Loucy (cell line): ENCODE data around the gene CTAG2.
"Not testable (repeated sequence)": the region's sequence is repeated elsewhere in the genome, so short reads cannot be mapped to it uniquely, and the experiment has no call there.

Source experiments
- H2AFZ ChIP-seq: fragments of 200-600 bp; sonication (generic); 2 replicates; pipeline ENCODE4 v1.6.0; 2016; ENCODE audit warnings: antibody characterized with exemption, mild to moderate bottlenecking, low read length, moderate library complexity
- H3F3A ChIP-seq: fragments of 200-600 bp; 2 replicates; pipeline ENCODE4 v1.6.0; 2016; ENCODE audit warnings: antibody characterized with exemption, low read depth, mild to moderate bottlenecking
- H3K27me3 ChIP-seq: fragments of 200-600 bp; sonication (generic); 2 replicates; pipeline ENCODE4 v1.6.1; 2014; ENCODE audit warnings: low read length, mild to moderate bottlenecking; ENCODE audit not compliant: insufficient read depth, poor library complexity, severe bottlenecking
- H3K36me3 ChIP-seq: fragments of 200-600 bp; sonication (generic); 2 replicates; pipeline ENCODE4 v1.6.1; 2016; ENCODE audit warnings: low read length; ENCODE audit not compliant: insufficient read depth
- H3K4me1 ChIP-seq: fragments of 200-600 bp; sonication (generic); 2 replicates; pipeline ENCODE4 v1.5.1; 2014; ENCODE audit warnings: low read length, mild to moderate bottlenecking; ENCODE audit not compliant: insufficient read depth, poor library complexity, severe bottlenecking
- H3K4me2 ChIP-seq: fragments of 200-600 bp; sonication (generic); 2 replicates; pipeline ENCODE4 v1.6.0; 2014; ENCODE audit warnings: antibody characterized with exemption, low read length, low read depth, mild to moderate bottlenecking; ENCODE audit not compliant: poor library complexity, severe bottlenecking
- H3K4me3 ChIP-seq: fragments of 200-600 bp; sonication (generic); 2 replicates; pipeline ENCODE4 v1.5.1; 2014; ENCODE audit warnings: low read length, mild to moderate bottlenecking, mixed read lengths; ENCODE audit not compliant: poor library complexity, severe bottlenecking
- H3K79me2 ChIP-seq: fragments of 200-600 bp; sonication (generic); 2 replicates; pipeline ENCODE4 v1.6.1; 2014; ENCODE audit warnings: low read length; ENCODE audit not compliant: insufficient read depth
- H3K9ac ChIP-seq: fragments of 200-600 bp; sonication (generic); 2 replicates; pipeline ENCODE4 v1.6.0; 2014; ENCODE audit warnings: mild to moderate bottlenecking, low read depth, low read length, moderate library complexity; ENCODE audit not compliant: poor library complexity, severe bottlenecking
- H3K9me2 ChIP-seq: fragments of 200-600 bp; sonication (generic); replicated peaks from 2 replicates; pipeline ENCODE4 v1.6.1; 2016; ENCODE audit warnings: low read depth, low read length, mixed read lengths
- H3K9me3 ChIP-seq: fragments of 200-600 bp; sonication (generic); 2 replicates; pipeline ENCODE4 v1.6.1; 2014; ENCODE audit warnings: mild to moderate bottlenecking, antibody characterized with exemption, low read length, low read depth; ENCODE audit not compliant: insufficient read depth
- H4K20me1 ChIP-seq: fragments of 200-600 bp; sonication (generic); 2 replicates; pipeline ENCODE4 v1.6.0; 2014; ENCODE audit warnings: antibody characterized with exemption, low read length, mild to moderate bottlenecking; ENCODE audit not compliant: insufficient read depth, poor library complexity, severe bottlenecking

Gene CTAG2

GRCh38 chrX:154641740-154642139 is 11.6 kb downstream of the CTAG2 start:
- not testable (repeated sequence) for H3K27me3 ChIP-seq, H3F3A ChIP-seq, H3K9me3 ChIP-seq, H3K4me2 ChIP-seq, H3K4me1 ChIP-seq, H4K20me1 ChIP-seq, H3K9ac ChIP-seq, H3K9me2 ChIP-seq, H3K4me3 ChIP-seq, H3K79me2 ChIP-seq, H3K36me3 ChIP-seq, H2AFZ ChIP-seq

GRCh38 chrX:154633661-154634060 is 19.7 kb downstream of the CTAG2 start:
- not testable (repeated sequence) for H3K4me2 ChIP-seq, H3K79me2 ChIP-seq, H3K9me3 ChIP-seq, H3K27me3 ChIP-seq, H4K20me1 ChIP-seq, H3K4me3 ChIP-seq, H3K9me2 ChIP-seq, H3K36me3 ChIP-seq, H3F3A ChIP-seq, H2AFZ ChIP-seq, H3K4me1 ChIP-seq, H3K9ac ChIP-seq

DNA sequence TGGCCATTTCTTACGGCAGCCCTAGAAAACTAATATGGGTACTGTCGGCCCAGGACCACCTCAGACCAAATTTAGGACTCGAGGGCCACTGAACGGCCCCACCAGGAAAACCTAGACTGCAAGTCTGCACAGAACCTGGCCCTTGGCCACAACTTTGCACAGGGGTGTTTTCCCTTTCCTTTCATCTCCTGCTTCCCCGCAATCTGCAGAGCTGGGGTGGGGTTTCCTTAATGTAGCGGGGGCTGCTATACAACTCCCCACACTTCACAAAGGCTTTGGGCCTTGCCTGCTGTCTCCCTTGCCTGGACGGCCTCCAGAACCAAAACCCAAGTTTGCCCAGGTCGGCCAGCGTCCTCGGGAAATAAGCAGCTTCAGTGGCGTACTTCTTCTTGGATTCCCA is 22.4 kb downstream of the CTAG2 start:
- not testable (repeated sequence) for H4K20me1 ChIP-seq, H3K36me3 ChIP-seq, H3K9me2 ChIP-seq, H3K4me1 ChIP-seq, H3K9me3 ChIP-seq, H3K79me2 ChIP-seq, H3K9ac ChIP-seq, H2AFZ ChIP-seq, H3F3A ChIP-seq, H3K4me2 ChIP-seq, H3K27me3 ChIP-seq, H3K4me3 ChIP-seq

GRCh38 chrX:154628960-154629359 is 24.4 kb downstream of the CTAG2 start:
- not testable (repeated sequence) for H3K79me2 ChIP-seq, H3K9me2 ChIP-seq, H2AFZ ChIP-seq, H3K4me1 ChIP-seq, H3K4me3 ChIP-seq, H3K36me3 ChIP-seq, H3K27me3 ChIP-seq, H4K20me1 ChIP-seq, H3K9me3 ChIP-seq, H3K4me2 ChIP-seq, H3F3A ChIP-seq, H3K9ac ChIP-seq

DNA sequence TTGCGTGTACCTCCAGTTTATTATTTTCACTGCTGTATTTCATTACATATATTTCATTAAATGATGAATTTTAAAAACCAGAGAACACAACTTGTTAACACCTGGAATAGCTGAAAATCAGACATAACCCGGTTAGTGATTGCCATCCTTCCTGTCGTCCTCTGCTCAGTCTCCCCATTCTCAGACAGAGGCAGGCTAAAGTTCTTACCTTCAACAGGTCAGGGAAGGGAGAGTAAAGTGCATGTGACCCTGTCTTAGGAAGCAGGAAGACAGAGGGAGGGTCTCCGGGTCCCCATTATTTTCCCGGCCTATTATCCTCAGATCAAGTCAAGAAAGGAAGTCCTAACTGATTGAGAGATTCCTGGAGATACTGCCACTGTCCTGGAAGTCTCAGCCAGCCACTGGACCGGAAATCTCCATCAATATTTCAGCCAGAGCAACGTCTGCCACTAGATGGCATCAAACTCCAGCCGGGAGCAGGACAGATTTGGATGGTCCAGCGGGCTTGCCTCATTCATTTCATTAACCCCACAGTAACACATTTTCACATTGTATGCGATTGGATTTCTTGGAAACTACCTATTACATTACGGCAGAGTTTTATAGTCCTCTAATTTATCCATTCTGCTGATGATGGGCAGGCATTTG is 32.5 kb downstream of the CTAG2 start:
- not testable (repeated sequence) for H3K4me2 ChIP-seq, H3K4me1 ChIP-seq, H3K9me3 ChIP-seq, H3K9ac ChIP-seq, H3K4me3 ChIP-seq, H3K36me3 ChIP-seq, H3F3A ChIP-seq, H3K79me2 ChIP-seq, H3K9me2 ChIP-seq, H2AFZ ChIP-seq, H4K20me1 ChIP-seq, H3K27me3 ChIP-seq

DNA sequence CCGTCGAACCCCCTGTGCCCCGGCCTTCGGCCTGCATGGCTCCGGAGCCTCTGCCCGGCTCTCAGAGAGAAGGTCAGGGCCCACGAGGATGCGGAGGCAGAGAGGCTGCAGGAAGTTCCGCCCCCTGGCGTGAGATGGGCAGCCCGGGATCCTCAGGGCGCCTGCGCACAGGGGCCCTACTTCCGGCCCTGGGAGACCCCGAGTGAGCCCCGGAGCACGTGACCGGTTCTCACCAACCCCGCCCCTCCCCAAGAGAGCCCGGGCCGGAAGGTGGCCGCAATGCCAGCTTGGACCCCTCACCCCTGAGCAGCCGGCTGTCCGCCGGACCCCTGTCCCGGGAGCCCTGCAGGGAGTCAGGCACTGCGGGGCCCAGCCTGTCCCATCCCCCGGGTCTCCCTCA is 34.2 kb downstream of the CTAG2 start, which contains the start of gene CTAG1B:
CTAG1B (minus strand) TSS at position 101 of the 400 bp plus-strand sequence; CDS start at position 37, 64 bp downstream.
- not testable (repeated sequence) for H3K36me3 ChIP-seq, H2AFZ ChIP-seq, H3K4me3 ChIP-seq, H3K4me1 ChIP-seq, H4K20me1 ChIP-seq, H3K27me3 ChIP-seq, H3K9me3 ChIP-seq, H3F3A ChIP-seq, H3K9ac ChIP-seq, H3K9me2 ChIP-seq, H3K4me2 ChIP-seq, H3K79me2 ChIP-seq

DNA sequence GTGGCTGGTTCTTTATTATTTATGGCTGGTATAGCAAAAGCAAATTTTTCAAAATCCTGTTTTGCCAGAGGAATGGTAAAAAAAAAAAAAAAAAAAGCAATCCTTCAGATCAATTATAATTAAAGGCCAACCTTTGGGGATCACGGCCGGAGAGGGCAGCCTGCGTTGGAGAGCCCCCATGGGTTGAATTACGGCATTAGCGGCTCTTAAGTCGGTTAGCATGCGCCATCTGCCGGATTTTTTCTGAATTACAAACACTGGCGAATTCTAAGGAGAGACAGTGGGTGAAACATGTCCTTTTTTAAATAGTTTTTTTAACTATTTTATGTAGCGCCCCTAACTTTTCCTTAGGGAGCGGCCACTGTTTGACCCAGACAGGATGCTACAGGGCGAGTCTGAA is 39.8 kb downstream of the CTAG2 start:
- not testable (repeated sequence) for H2AFZ ChIP-seq, H3K9me2 ChIP-seq, H3F3A ChIP-seq, H3K36me3 ChIP-seq, H4K20me1 ChIP-seq, H3K9ac ChIP-seq, H3K4me3 ChIP-seq, H3K4me2 ChIP-seq, H3K27me3 ChIP-seq, H3K9me3 ChIP-seq, H3K4me1 ChIP-seq, H3K79me2 ChIP-seq
